Ureter (tissue), 1 donor: ENCODE results near the gene ZBTB22. TPM values are rescaled to one million over a fixed set of nuclear protein-coding genes. Genes with fewer than 3 reads are reported as not detected.

Experiments used
- DNase-seq: peaks from one replicate; pipeline ENCODE4 v3.0.0-alpha.2; 2020; ENCODE audit warnings: low spot score
- total RNA-seq: library from RNA; stranded (reverse); gene quantifications from one replicate; pipeline ENCODE4 v1.2.4, GENCODE V29; 2023
- donor health status: DM: yes; HTN: yes; CAD: no.

ZBTB22 gene
- total RNA-seq, 1 donor from 2014 or later = 24.2 TPM

GRCh38 chr6:33329058-33329457 is 11.5 kb upstream of the ZBTB22 start:
- DNase-seq = no peak

GRCh38 chr6:33324125-33324524 is 6.6 kb upstream of the ZBTB22 start:
- DNase-seq = no peak

GRCh38 chr6:33323623-33323948 is 6.0 kb upstream of the ZBTB22 start:
- no peak for DNase-seq

- no peak for DNase-seq
These were observed 3.7 kb upstream of the ZBTB22 start for GRCh38 chr6:33321227-33321626.

- DNase-seq = peak; percentile 73
These were observed 3.0 kb upstream of the ZBTB22 start for GRCh38 chr6:33320315-33321181.

- no peak for DNase-seq
These were observed 2.4 kb upstream of the ZBTB22 start for GRCh38 chr6:33319939-33320314.

- no peak for DNase-seq
These were observed 1.0 kb upstream of the ZBTB22 start for GRCh38 chr6:33318426-33319073.

- DNase-seq = peak; percentile 69
These were observed 200 bp downstream of the ZBTB22 start for GRCh38 chr6:33317419-33317668.

- DNase-seq = no peak
These were observed 733 bp downstream of the ZBTB22 start for GRCh38 chr6:33316603-33317418.

- no peak for DNase-seq
These were observed 1.5 kb downstream of the ZBTB22 start for GRCh38 chr6:33315793-33316602.

- DNase-seq = no peak
These were observed 2.4 kb downstream of the ZBTB22 start for GRCh38 chr6:33314943-33315792.

- peak; percentile 74 for DNase-seq
These were observed 3.0 kb downstream of the ZBTB22 start for GRCh38 chr6:33314515-33314942.

- DNase-seq = peak; percentile 74
These were observed 3.6 kb downstream of the ZBTB22 start, which contains the start of gene TAPBP for GRCh38 chr6:33313709-33314514. Gene TAPBP, minus strand, starts transcription at chr6:33314078. Its CDS starts 37 bp downstream, at chr6:33314041.

GRCh38 chr6:33313105-33313708 is 4.3 kb downstream of the ZBTB22 start:
- no peak for DNase-seq

- DNase-seq = peak; percentile 88
These were observed 5.0 kb downstream of the ZBTB22 start for GRCh38 chr6:33312361-33313104.

- DNase-seq = no peak
These were observed 11.2 kb downstream of the ZBTB22 start for GRCh38 chr6:33306356-33306755.

GRCh38 chr6:33305052-33305451 is 12.5 kb downstream of the ZBTB22 start:
- no peak for DNase-seq

GRCh38 chr6:33304216-33304615 is 13.3 kb downstream of the ZBTB22 start:
- DNase-seq = no peak

- DNase-seq = no peak
These were observed 15.7 kb downstream of the ZBTB22 start for GRCh38 chr6:33301877-33302276.
